GM12801 (cell line): ENCODE measurements around the gene KBTBD12.

Source experiments
- CTCF ChIP-seq: IDR thresholded peaks from one replicate; pipeline ENCODE4 v1.5.1; 2011; ENCODE audit warnings: control low read depth; ENCODE audit not compliant: insufficient read length; ENCODE audit errors: extremely low read depth

KBTBD12 gene

GRCh38 chr3:128036119-128036518, 121.1 kb downstream of the KBTBD12 start:
- no peak for TF ChIP-seq CTCF
